Endometrium (tissue), 2 donors: Measurements from ENCODE around the gene FOXD4L3.
"Not testable (repeated sequence)": the region's sequence is repeated elsewhere in the genome, so short reads cannot be mapped to it uniquely, and the experiment has no call there.

Experiments used
- FAIRE-seq: peaks from 2 replicates; lab custom pipeline; 2012; peaks lifted over from hg19 to GRCh38; lab: Jason Lieb, UNC
- donor health status: control.
- donor health status: control.

The FOXD4L3 gene

DNA sequence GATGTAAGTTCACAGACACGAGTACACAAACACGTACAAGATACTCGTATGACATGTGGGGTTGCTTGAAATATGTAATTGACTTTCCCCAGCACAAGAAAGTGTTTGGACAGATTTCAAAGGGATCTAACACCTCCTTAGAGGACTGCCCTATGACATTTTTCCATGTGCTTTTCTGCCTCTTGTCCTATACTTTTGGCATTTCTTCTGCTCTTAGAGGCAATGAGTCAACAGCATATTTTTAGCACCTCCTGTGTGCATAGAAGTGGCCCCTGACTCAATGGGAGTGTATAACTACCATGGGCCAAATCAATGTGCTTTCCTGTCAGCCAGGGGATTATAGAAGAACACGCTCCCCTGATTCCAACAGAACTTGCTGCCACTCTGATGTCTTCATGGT lies 49.0 kb downstream of the FOXD4L3 start:
- FAIRE-seq: not testable (repeated sequence)
